HG02943 (cell line): ENCODE measurements around the gene COL5A2.

ENCODE experiments used
- ATAC-seq: cut with Tn5 transposase; IDR thresholded peaks from one replicate; pipeline ENCODE4 v1.9.1; 2021; ENCODE audit warnings: mild to moderate bottlenecking, low read depth, moderate library complexity; ENCODE audit not compliant: unreplicated experiment

COL5A2 gene

DNA sequence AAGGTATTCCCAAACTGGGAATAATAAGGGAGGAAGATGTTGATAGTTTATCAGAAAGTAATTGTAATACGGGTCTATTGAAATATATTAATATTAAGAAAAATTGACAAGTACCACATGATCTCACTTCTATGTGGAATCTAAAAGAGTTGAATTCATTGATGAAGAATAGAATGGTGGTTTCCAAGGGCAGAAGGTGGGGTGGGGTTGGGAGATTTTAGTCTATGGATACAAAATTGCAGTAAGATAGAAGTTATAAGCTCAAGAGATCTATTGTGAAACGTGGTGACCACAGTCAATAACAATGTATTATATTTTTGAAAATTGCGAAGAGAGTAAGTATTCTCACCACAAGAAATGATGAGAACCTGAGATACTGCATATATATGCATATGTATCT lies 166.5 kb downstream of the COL5A2 start:
- ATAC-seq: no peak

DNA sequence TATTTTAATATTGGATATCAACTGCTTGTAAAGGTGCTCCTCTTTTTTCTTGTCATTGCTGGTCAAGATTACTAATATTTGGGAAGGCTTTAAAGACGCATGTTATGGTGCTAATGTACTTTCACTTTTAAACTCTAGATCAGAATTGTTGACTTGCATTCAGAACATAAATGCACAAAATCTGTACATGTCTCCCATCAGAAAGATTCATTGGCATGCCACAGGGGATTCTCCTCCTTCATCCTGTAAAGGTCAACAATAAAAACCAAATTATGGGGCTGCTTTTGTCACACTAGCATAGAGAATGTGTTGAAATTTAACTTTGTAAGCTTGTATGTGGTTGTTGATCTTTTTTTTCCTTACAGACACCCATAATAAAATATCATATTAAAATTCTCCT lies 167.2 kb downstream of the COL5A2 start:
- no peak for ATAC-seq

DNA sequence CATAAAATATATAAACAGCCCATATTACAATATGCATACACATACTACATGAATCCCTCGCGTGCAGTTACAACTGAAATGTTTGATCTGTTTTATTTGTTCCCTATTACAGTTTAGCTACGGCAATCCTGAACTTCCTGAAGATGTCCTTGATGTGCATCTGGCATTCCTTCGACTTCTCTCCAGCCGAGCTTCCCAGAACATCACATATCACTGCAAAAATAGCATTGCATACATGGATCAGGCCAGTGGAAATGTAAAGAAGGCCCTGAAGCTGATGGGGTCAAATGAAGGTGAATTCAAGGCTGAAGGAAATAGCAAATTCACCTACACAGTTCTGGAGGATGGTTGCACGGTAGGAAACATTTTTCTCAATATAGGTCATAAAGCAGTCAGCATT lies 169.0 kb downstream of the COL5A2 start:
- no peak for ATAC-seq

DNA sequence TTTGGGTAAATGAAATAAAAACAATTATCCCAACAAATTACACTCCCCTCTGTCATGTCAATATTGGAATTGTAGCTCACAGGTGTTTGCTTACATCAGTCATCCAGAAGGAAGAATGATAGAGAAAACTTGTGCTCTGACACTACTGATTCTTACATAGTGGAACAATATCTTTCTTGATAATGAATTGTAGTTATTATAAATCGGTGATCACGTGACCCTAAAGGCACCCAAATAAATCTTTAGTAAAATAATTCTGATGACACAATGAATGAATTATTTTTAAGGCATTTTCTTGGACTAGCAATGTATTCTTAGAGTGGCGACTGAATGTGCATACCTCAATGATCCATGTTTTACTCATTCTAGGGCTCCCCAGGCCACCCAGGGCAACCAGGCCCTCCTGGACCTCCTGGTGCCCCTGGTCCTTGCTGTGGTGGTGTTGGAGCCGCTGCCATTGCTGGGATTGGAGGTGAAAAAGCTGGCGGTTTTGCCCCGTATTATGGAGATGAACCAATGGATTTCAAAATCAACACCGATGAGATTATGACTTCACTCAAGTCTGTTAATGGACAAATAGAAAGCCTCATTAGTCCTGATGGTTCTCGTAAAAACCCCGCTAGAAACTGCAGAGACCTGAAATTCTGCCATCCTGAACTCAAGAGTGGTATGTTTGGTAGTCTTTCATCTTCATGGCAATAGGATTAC lies 170.9 kb downstream of the COL5A2 start:
- no peak for ATAC-seq

DNA sequence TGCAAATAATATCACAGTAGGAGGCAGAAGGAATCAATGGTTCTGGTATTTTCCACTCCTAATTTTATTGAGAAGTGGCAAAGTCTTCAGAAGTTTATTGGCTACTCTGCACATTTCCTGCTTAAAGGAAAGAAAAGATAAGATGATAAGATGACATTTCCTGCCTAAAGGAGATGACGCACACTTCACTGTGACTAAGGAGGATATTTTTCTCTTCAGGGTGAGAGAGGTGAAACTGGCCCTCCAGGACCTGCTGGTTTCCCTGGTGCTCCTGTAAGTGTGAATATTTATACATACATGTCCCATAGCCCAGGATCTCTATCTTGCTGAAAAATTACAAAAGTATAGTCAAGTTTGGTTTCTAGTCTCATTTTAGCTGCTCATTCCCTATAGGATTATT lies 177.5 kb downstream of the COL5A2 start:
- ATAC-seq: no peak

DNA sequence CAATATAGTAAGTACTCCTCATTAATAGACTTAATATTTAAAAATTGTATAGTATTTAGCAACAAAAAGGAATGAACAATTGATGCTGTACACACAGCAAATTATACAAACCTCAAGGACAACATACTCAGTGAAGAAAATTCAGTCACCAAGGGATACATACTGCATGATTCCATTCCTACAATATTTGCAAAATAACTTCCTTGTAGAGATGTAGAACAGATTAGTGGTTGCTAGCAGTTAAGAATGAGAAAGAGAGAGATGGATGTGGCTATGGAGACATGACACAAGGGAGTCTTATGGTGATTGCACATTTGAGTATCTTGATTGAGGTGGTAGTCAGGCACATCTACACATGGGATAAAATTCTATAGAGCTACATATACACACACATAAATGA lies 179.3 kb downstream of the COL5A2 start:
- no peak for ATAC-seq

DNA sequence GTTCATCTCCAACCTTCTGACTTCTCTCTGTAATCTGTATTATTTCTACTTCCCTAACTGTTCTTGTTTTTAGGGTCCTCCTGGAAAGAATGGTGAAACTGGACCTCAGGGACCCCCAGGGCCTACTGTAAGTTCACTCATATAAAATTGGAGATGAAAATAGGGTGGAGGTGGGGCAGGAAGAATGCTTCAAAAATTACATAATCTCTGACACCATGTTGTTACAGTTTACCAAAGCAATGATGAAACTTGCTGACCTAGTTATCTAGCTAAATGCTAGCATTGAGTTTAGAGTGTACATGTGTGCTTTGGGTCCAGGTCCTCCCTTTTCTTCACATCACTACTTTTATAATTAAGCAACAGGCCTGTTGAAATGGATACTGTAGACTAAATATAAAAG lies 182.3 kb downstream of the COL5A2 start:
- no peak for ATAC-seq

DNA sequence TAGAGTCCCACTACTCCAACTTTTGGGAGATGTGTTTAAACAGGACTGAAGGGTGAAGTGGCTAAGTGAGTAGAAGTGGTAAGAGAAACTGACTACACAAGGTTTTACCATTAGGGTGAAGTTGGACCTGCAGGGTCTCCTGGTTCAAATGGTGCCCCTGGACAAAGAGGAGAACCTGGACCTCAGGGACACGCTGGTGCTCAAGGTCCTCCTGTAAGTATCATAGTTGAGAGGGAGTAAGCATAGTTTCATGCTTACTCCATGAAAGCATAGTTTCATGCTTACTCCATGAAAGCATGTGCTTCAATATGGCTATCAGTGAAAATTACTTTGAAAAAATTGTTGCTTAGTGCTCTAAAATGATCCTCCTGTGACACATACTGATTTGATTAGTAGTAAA lies 186.3 kb downstream of the COL5A2 start:
- no peak for ATAC-seq

DNA sequence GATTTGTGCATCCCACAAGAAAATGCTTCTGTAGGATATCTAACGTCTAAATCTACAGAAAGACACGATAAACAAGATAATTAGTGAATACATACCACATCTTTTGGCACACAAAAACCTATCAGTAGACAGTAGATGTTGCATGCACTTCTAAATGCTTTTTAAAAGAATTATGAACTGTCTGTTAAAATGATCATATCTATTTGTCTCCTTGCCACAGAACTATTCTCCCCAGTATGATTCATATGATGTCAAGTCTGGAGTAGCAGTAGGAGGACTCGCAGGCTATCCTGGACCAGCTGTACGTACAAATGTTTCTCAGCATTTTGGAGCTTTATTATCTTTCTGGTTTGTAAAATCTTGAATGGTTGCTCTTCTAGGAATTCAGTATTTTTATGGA lies 192.7 kb downstream of the COL5A2 start:
- no peak for ATAC-seq

DNA sequence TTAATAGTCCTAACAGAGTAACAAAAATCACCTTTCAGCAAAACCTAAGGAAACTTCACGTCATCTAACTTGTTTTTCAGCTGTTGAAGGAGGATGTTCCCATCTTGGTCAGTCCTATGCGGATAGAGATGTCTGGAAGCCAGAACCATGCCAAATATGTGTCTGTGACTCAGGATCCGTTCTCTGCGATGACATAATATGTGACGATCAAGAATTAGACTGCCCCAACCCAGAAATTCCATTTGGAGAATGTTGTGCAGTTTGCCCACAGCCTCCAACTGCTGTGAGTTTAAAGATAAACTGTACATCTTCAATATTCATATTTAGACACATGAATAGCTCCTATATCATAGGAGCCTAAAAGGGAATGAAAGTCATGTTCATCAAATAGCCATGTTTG lies 194.9 kb downstream of the COL5A2 start:
- ATAC-seq: no peak

DNA sequence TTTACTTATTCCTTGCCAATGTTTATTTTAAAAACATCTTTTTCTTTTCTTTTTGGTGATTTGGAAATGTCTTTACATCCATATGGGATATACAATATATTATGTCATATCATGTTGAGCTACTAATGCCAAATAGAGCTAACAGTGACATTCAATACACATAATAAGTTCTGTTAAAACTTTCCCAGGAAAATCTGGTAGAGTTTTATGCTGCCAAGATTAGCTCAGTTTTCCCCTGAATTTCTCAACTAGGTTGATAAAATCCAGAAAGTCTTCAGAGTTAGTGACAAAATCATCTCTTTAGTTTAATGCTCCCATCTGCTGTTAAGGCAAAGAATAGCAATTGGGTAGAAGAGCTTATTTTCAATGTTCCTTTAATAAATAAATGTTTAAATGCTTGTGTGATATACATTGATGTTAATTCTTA lies 195.5 kb downstream of the COL5A2 start:
- ATAC-seq: no peak

DNA sequence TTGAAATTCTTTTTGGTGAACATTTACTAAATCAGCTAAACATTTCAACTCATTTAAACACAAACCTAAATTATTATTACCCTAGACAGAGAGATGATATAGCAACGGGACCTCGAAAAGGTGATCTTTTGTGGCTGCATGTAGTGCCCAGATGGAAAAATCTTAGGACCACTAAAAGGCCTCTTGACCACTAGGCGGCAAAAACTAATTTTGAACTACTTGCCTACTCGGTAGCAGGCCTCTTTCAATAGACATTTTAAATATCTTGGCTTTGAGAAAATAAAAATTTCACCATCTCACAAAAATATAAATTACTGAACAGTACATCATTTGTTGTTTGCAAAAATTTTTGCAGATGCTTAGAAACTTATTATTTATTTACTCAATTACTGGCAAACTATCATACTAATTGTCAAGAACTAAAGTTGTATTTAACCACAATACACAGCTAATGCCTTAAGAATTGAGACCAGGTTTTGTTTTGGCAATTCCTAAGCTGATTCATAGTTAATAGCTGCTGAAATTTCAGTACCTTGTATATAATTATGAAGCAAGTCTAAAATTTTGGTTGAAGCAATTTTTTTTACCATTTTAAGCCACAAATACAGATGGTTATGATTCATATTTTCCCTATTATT lies 196.0 kb downstream of the COL5A2 start:
- no peak for ATAC-seq
